Stimulated activated CD8-positive, alpha-beta memory T cell treated with anti-CD3 and anti-CD28 coated beads, Interleukin-12 subunit alpha, Interleukin-12 subunit beta, amount 100 ng/mL, for 24 hours (primary cell): Measurements from ENCODE around the gene ATG5.
"Not testable (repeated sequence)": the region's sequence is repeated elsewhere in the genome, so short reads cannot be mapped to it uniquely, and the experiment has no call there.

Experiments
- DNase-seq: peaks from one replicate; pipeline ENCODE4 v3.0.0-alpha.2; 2020; ENCODE audit errors: extremely low read depth

The ATG5 gene

GRCh38 chr6:106257195-106257594, 68.4 kb downstream of the ATG5 start:
- DNase-seq, result no peak

- no peak for DNase-seq
Observed at GRCh38 chr6:106256201-106256968, 69.2 kb downstream of the ATG5 start.

- no peak for DNase-seq
Observed at GRCh38 chr6:106255306-106255705, 70.3 kb downstream of the ATG5 start.

- DNase-seq, result no peak
Observed at GRCh38 chr6:106254636-106255035, 70.9 kb downstream of the ATG5 start.

GRCh38 chr6:106253731-106254130, 71.8 kb downstream of the ATG5 start:
- DNase-seq, result no peak

GRCh38 chr6:106253172-106253571, 72.4 kb downstream of the ATG5 start:
- DNase-seq, result no peak

- no peak for DNase-seq
Observed at GRCh38 chr6:106252687-106253086, 72.9 kb downstream of the ATG5 start.

GRCh38 chr6:106251531-106252255, 73.9 kb downstream of the ATG5 start:
- not testable (repeated sequence) for DNase-seq

GRCh38 chr6:106250953-106251352, 74.6 kb downstream of the ATG5 start:
- no peak for DNase-seq

GRCh38 chr6:106249658-106250057, 75.9 kb downstream of the ATG5 start:
- no peak for DNase-seq

- no peak for DNase-seq
Observed at GRCh38 chr6:106247733-106248132, 77.8 kb downstream of the ATG5 start.

- DNase-seq, result no peak
Observed at GRCh38 chr6:106247293-106247692, 78.3 kb downstream of the ATG5 start.

- no peak for DNase-seq
Observed at GRCh38 chr6:106244931-106245330, 80.6 kb downstream of the ATG5 start.

GRCh38 chr6:106244521-106244920, 81.0 kb downstream of the ATG5 start:
- DNase-seq, result no peak

GRCh38 chr6:106243261-106243660, 82.3 kb downstream of the ATG5 start:
- DNase-seq, result no peak

GRCh38 chr6:106241498-106241897, 84.1 kb downstream of the ATG5 start:
- DNase-seq, result no peak

- DNase-seq, result no peak
Observed at GRCh38 chr6:106237286-106237685, 88.3 kb downstream of the ATG5 start.

- not testable (repeated sequence) for DNase-seq
Observed at GRCh38 chr6:106229876-106230445, 95.6 kb downstream of the ATG5 start.

- DNase-seq, result no peak
Observed at GRCh38 chr6:106227612-106228507, 97.7 kb downstream of the ATG5 start.

- no peak for DNase-seq
Observed at GRCh38 chr6:106226676-106227075, 98.9 kb downstream of the ATG5 start.

- no peak for DNase-seq
Observed at GRCh38 chr6:106225581-106225980, 100.0 kb downstream of the ATG5 start.
